ENCODE measurements around the gene CALML3.

DNA sequence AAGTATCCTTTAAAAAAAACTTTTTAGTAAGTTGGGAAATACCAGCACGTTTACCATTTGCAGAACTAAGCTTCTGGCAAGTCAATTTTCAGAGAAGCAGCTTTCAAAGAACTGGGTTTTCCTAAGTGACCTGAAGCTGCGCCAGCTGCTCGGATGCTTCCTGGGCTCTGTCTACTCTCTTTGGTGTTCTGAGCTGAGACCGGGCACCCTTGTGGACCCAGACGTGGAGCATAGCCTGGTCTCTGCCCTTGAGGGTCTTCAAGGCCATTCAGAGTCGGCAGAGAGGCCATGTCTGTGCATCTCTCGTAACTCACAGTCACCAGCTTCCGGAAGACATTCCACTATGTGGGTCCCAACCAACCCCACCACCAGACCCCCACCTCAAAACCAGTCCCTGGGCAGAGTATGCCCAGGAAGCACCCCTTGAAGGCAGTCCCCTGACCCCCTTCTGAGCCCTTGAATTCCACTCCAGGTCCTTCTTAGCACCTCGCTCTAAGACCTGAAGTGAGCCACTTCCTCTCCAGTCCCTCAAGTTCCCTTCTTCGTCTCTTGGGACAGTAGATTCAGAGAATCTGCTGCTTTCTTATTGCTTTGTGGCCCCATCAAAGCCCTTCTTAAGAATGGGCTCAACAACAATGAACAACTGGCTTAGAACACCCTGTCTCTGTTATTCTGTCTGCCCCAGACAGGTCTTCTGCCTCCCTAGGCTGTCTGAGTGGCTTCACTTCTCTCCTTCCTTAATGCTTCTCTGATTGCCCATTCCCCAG lies 33.9 kb upstream of the CALML3 start:
- no peak for TF ChIP-seq EZH2phosphoT487 (IDR thresholded peaks at IDR 0.05; ENCODE audit: low read depth)
- TF ChIP-seq, protein P1, sequence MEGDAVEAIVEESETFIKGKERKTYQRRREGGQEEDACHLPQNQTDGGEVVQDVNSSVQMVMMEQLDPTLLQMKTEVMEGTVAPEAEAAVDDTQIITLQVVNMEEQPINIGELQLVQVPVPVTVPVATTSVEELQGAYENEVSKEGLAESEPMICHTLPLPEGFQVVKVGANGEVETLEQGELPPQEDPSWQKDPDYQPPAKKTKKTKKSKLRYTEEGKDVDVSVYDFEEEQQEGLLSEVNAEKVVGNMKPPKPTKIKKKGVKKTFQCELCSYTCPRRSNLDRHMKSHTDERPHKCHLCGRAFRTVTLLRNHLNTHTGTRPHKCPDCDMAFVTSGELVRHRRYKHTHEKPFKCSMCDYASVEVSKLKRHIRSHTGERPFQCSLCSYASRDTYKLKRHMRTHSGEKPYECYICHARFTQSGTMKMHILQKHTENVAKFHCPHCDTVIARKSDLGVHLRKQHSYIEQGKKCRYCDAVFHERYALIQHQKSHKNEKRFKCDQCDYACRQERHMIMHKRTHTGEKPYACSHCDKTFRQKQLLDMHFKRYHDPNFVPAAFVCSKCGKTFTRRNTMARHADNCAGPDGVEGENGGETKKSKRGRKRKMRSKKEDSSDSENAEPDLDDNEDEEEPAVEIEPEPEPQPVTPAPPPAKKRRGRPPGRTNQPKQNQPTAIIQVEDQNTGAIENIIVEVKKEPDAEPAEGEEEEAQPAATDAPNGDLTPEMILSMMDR (IDR thresholded peaks at IDR 0.05; ENCODE audit: low read depth, low read length), result no peak

Measured in OCI-LY3 (cell line).